Chondrocyte (in vitro differentiated cells): ENCODE results near the gene PRKAG3. TPM values are rescaled to one million over a fixed set of nuclear protein-coding genes. Genes with fewer than 3 reads are reported as not detected.

Source experiments
- DNase-seq: peaks from one replicate; pipeline ENCODE4 v3.0.0; 2021; ENCODE audit warnings: mixed read lengths, low spot score
- H3K27ac Mint-ChIP-seq: one replicate; pipeline ENCODE4 v1.8.0; 2021; ENCODE audit warnings: mild to moderate bottlenecking, moderate library complexity, mixed read lengths; ENCODE audit not compliant: unreplicated experiment
- H3K27me3 Mint-ChIP-seq: 2 replicates; pipeline ENCODE4 v1.8.0; 2021; ENCODE audit warnings: low read depth, mixed read lengths
- H3K36me3 Mint-ChIP-seq: 2 replicates; pipeline ENCODE4 v1.8.0; 2021; ENCODE audit warnings: low read depth, mixed read lengths
- H3K4me1 Mint-ChIP-seq: 2 replicates; pipeline ENCODE4 v1.8.0; 2021; ENCODE audit warnings: low read depth, mild to moderate bottlenecking, mixed read lengths
- H3K4me3 Mint-ChIP-seq: one replicate; pipeline ENCODE4 v1.8.0; 2021; ENCODE audit warnings: mild to moderate bottlenecking, moderate library complexity, mixed read lengths; ENCODE audit not compliant: unreplicated experiment
- H3K9me3 Mint-ChIP-seq: 2 replicates; pipeline ENCODE4 v1.8.0; 2021; ENCODE audit warnings: low read depth, mixed read lengths
- total RNA-seq: library from RNA; stranded (reverse); gene quantifications from 3 replicates; pipeline ENCODE4 v1.2.1, GENCODE V29; 2021
- TF ChIP-seq, protein P1 (sequence below): fragments of 200-600 bp; sonication (generic); IDR thresholded peaks from 2 replicates; pipeline ENCODE4 v1.5.0; 2021; ENCODE audit warnings: antibody characterized with exemption, mild to moderate bottlenecking, moderate library complexity

The PRKAG3 gene
- total RNA-seq, 1 donor from 2014 or later, result not detected

DNA sequence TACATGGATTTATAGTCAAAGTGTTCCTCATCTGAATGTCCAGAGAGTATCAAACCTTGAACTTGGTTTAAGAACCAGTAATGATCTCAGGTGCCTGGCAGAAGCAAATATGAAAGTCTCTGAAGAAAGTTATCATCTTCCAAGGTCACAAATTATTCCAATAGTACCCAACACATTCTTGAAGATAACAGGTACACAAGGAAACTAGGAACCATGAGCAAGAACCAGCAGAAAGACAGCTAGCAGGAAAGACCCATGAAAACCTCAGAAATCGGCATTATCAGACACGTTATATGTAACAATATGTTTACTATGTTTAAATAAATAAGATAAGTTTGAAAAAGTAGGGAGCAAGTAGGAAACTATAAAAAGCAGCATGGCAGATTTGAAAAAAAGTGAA lies 5.9 kb upstream of the PRKAG3 start:
- TF ChIP-seq, protein P1, sequence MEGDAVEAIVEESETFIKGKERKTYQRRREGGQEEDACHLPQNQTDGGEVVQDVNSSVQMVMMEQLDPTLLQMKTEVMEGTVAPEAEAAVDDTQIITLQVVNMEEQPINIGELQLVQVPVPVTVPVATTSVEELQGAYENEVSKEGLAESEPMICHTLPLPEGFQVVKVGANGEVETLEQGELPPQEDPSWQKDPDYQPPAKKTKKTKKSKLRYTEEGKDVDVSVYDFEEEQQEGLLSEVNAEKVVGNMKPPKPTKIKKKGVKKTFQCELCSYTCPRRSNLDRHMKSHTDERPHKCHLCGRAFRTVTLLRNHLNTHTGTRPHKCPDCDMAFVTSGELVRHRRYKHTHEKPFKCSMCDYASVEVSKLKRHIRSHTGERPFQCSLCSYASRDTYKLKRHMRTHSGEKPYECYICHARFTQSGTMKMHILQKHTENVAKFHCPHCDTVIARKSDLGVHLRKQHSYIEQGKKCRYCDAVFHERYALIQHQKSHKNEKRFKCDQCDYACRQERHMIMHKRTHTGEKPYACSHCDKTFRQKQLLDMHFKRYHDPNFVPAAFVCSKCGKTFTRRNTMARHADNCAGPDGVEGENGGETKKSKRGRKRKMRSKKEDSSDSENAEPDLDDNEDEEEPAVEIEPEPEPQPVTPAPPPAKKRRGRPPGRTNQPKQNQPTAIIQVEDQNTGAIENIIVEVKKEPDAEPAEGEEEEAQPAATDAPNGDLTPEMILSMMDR, result no peak
- peaks cover 15% of the 10 kb centered on the region for H3K4me1 Mint-ChIP-seq
- DNase-seq, result no peak
- H3K9me3 Mint-ChIP-seq, result peaks cover 24% of the 10 kb centered on the region
- peaks cover 18% of the 10 kb centered on the region for H3K27me3 Mint-ChIP-seq
- H3K36me3 Mint-ChIP-seq, result peaks cover 4% of the 10 kb centered on the region
- no peak overlapping the region for H3K4me3 Mint-ChIP-seq
- no peak overlapping the region for H3K27ac Mint-ChIP-seq

- Mint-ChIP-seq H3K9me3 (peaks cover 12% of the 10 kb centered on the region), H3K4me3 (no peak overlapping the region), H3K36me3 (no peaks in the 10 kb centered on the region), H3K27ac (no peak overlapping the region), H3K4me1 (peaks cover 21% of the 10 kb centered on the region), H3K27me3 (peaks cover 25% of the 10 kb centered on the region)
- no peak for DNase-seq
- TF ChIP-seq, protein P1, result no peak
These were observed 3.1 kb upstream of the PRKAG3 start for GRCh38 chr2:218834685-218835084.

DNA sequence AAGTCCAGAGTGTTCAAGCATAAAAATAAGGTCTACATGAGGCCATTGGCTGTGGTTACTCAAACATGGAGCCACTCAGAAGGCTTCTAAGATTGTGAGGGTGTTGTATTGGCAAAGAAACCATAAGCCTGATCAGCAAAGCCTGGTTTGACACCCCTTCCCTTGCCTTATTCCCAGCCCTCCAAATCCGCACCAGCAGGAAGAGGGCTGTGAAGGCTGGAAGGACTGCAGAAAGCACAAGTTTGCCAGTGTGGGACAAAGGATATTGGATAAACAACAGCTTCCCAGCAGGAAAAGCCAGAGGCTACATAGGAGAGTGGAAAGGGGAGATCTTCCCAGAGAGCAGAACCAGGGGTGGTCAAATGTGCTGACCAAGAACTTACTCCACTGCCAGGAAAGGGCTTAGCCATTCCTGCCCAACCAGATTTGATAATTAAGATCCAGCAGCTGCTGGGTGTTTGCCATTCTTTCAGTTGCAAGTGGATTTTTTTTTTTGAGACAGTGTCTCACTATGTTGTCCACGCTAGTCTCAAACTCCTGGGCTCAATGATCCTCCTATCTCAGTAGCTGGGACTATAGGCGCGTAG lies 1.5 kb upstream of the PRKAG3 start:
- Mint-ChIP-seq H3K27ac (no peak overlapping the region), H3K9me3 (peaks cover 12% of the 10 kb centered on the region), H3K4me3 (no peak overlapping the region), H3K36me3 (no peaks in the 10 kb centered on the region), H3K4me1 (peaks cover 15% of the 10 kb centered on the region), H3K27me3 (peaks cover 29% of the 10 kb centered on the region)
- TF ChIP-seq, protein P1, result no peak
- no peak for DNase-seq

DNA sequence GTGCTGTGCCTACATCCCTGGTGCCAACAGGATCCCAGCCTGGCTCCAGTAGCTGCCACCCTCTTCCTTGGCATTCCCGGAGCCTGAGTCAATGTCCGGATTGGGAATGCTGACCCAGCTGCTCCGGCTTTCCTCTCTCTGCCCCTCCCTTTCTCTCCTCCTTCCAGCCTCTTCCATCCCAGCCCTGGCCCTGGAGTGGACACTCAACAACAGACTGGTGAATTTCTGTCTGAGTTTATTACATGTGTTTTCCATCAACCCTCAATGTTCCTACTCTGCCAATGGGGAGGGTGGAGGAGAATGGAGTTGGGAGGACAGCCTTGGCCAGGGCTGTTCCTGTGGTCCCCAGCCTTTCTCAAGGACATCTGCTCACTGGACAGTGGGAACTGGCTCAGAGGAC lies 917 bp upstream of the PRKAG3 start:
- Mint-ChIP-seq H3K27ac (no peak overlapping the region), H3K9me3 (peaks cover 6% of the 10 kb centered on the region), H3K4me1 (peaks cover 15% of the 10 kb centered on the region), H3K27me3 (peaks cover 32% of the 10 kb centered on the region), H3K36me3 (no peaks in the 10 kb centered on the region), H3K4me3 (no peak overlapping the region)
- TF ChIP-seq, protein P1, result no peak
- no peak for DNase-seq

DNA sequence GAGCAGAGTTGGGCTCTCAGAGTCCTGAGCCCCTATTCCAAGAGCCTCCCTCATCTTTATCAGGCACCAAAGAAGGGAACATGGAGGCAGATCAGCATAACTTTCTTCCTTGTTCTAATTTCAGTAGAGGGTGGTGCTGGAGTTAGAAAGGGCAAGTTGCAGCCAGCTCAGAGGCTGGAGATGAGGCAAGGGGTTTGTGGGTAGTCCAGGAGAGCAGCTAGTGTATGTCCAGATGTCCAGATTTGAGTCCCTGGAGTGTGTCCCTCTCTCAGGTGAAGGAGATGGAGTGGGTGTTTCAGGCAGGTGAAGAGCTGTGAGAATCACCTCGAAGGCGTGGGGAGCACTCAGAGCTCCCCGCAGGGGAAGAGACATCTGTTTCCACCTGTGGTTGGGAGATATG lies 478 bp upstream of the PRKAG3 start:
- no peaks in the 10 kb centered on the region for H3K36me3 Mint-ChIP-seq
- TF ChIP-seq, protein P1, result no peak
- no peak overlapping the region for H3K27ac Mint-ChIP-seq
- DNase-seq, result no peak
- peaks cover 2% of the 10 kb centered on the region for H3K9me3 Mint-ChIP-seq
- peaks cover 15% of the 10 kb centered on the region for H3K4me1 Mint-ChIP-seq
- H3K4me3 Mint-ChIP-seq, result no peak overlapping the region
- H3K27me3 Mint-ChIP-seq, result peaks cover 36% of the 10 kb centered on the region
